Measurements from ENCODE around the gene CNTLN. TPM values are rescaled to one million over a fixed set of nuclear protein-coding genes. Genes with fewer than 3 reads are reported as not detected.
A peak's percentile ranks its signal among the peaks of the same experiment; 100 is the strongest.

The CNTLN gene
- total RNA-seq, 1 donor from 2014 or later = 4.1 TPM

DNA sequence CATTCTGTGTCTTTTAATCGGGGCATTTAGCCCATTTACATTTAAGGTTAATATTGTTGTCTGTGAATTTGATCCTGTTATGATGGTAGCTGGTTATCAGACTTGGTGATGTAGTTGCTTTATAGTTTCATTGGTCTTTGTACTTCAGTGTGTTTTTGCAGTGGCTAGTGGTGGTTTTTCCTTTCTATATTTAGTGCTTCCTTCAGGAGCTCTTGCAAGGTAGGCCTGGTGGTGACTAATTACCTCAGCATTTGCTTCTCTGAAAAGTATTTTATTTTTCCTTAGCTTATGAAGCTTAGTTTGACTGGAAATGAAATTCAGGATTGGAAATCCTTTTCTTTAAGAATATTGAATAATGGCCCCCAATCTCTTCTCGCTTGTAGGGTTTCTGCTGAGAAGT, 156.9 kb downstream of the CNTLN start:
- TF ChIP-seq CTCF (IDR thresholded peaks at IDR 0.05; ENCODE audit: insufficient read depth, low read length, poor library complexity, severe bottlenecking) = no peak
- DNase-seq (ENCODE audit: low read depth) = peak; percentile 4
- no peaks in the 10 kb centered on the region for H3K36me3 ChIP-seq (ENCODE audit: control insufficient read depth, insufficient read depth, low read length)
- no peak overlapping the region for H3K4me3 ChIP-seq (ENCODE audit: low read depth, low read length)
- H3K27me3 ChIP-seq (ENCODE audit: control insufficient read depth, insufficient read depth, low read length) = no peaks in the 10 kb centered on the region

DNA sequence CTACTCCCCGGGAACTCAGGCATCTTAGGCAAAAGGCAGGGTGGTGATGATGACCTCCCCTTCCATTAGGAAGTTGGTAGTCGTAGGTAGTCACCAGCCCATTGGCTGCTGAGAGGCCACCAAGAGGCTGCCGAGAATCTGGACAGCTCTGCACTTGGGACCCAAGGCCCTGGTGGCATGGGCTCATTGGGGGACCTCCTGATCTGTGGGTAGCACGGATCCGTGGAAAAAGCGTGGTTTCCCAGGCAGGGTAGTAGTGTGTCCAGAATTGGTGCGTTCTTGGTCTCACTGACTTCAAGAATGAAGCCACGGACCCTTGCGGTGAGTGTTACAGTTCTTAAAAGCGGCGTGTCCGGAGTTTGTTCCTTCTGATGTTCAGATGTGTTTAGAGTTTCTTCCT, 158.8 kb downstream of the CNTLN start:
- H3K4me3 ChIP-seq (ENCODE audit: low read depth, low read length) = no peak overlapping the region
- no peaks in the 10 kb centered on the region for H3K36me3 ChIP-seq (ENCODE audit: control insufficient read depth, insufficient read depth, low read length)
- DNase-seq (ENCODE audit: low read depth) = no peak
- no peak for TF ChIP-seq CTCF (IDR thresholded peaks at IDR 0.05; ENCODE audit: insufficient read depth, low read length, poor library complexity, severe bottlenecking)
- no peaks in the 10 kb centered on the region for H3K27me3 ChIP-seq (ENCODE audit: control insufficient read depth, insufficient read depth, low read length)

- H3K27me3 ChIP-seq (ENCODE audit: control insufficient read depth, insufficient read depth, low read length) = no peaks in the 10 kb centered on the region
- DNase-seq (ENCODE audit: low read depth) = no peak
- TF ChIP-seq CTCF (IDR thresholded peaks at IDR 0.05; ENCODE audit: insufficient read depth, low read length, poor library complexity, severe bottlenecking) = no peak
Observed at GRCh38 chr9:17294822-17295624, 160.2 kb downstream of the CNTLN start.

DNA sequence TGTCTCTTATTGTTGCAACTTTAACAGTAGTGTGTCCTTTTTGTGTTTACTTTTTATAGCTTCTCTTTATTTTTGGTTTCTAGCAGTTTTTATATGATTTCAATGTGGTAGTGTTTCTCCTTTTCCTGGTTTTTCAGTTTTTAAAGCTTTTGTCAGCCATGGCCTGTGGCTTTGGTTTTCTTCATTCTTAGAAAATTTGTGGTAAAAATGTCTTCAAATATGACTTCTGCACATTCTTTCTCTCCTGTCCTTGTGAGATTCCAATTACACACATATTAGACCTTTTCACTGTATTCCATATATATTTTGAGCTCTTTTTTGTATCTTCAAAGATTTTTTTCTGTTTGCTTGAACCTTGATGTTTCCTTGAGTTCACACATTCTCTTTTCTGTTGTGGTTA, 180.5 kb downstream of the CNTLN start:
- no peak for TF ChIP-seq CTCF (IDR thresholded peaks at IDR 0.05; ENCODE audit: insufficient read depth, low read length, poor library complexity, severe bottlenecking)
- H3K4me3 ChIP-seq (ENCODE audit: low read depth, low read length) = no peak overlapping the region
- DNase-seq (ENCODE audit: low read depth) = no peak
- H3K36me3 ChIP-seq (ENCODE audit: control insufficient read depth, insufficient read depth, low read length) = no peaks in the 10 kb centered on the region
- H3K27me3 ChIP-seq (ENCODE audit: control insufficient read depth, insufficient read depth, low read length) = no peaks in the 10 kb centered on the region

More at GRCh38 chr9:17294822-17295624, 160.2 kb downstream of the CNTLN start:
- Histone ChIP-seq H3K36me3 (ENCODE audit: control insufficient read depth, insufficient read depth, low read length) (no peaks in the 10 kb centered on the region), H3K4me3 (ENCODE audit: low read depth, low read length) (no peak overlapping the region)

- no peaks in the 10 kb centered on the region for H3K36me3 ChIP-seq (ENCODE audit: control insufficient read depth, insufficient read depth, low read length)
- no peak for DNase-seq (ENCODE audit: low read depth)
- H3K4me3 ChIP-seq (ENCODE audit: low read depth, low read length) = no peak overlapping the region
- no peak for TF ChIP-seq CTCF (IDR thresholded peaks at IDR 0.05; ENCODE audit: insufficient read depth, low read length, poor library complexity, severe bottlenecking)
- H3K27me3 ChIP-seq (ENCODE audit: control insufficient read depth, insufficient read depth, low read length) = no peaks in the 10 kb centered on the region
Observed at GRCh38 chr9:17318821-17319320, 184.0 kb downstream of the CNTLN start.
